Germinal center (tissue), 1 donor: Measurements from ENCODE around the gene BTBD7.
"Not testable (repeated sequence)": the region's sequence is repeated elsewhere in the genome, so short reads cannot be mapped to it uniquely, and the experiment has no call there.

Experiments
- DNase-seq: peaks from one replicate; pipeline ENCODE4 v3.0.0; 2012; ENCODE audit warnings: mixed read lengths, low spot score

BTBD7 gene

GRCh38 chr14:93332853-93333630, at the start of gene BTBD7:
TSS of gene BTBD7 (minus strand) at chr14:93333036. CDS start at chr14:93296051, 36,985 bp downstream.
- peak; percentile 97 for DNase-seq

GRCh38 chr14:93381644-93382043, 48.8 kb upstream of the BTBD7 start:
- no peak for DNase-seq

GRCh38 chr14:93379831-93380230, 47.0 kb upstream of the BTBD7 start:
- no peak for DNase-seq

- DNase-seq: peak; percentile 53
These were observed 42.9 kb upstream of the BTBD7 start for GRCh38 chr14:93375673-93376156.

- DNase-seq: peak; percentile 18
These were observed 37.0 kb upstream of the BTBD7 start for GRCh38 chr14:93369713-93370266.

- DNase-seq: no peak
These were observed 36.3 kb upstream of the BTBD7 start for GRCh38 chr14:93368996-93369712.

GRCh38 chr14:93354873-93355272, 22.0 kb upstream of the BTBD7 start:
- not testable (repeated sequence) for DNase-seq

GRCh38 chr14:93348292-93348691, 15.5 kb upstream of the BTBD7 start:
- DNase-seq: no peak

GRCh38 chr14:93347850-93348249, 15.0 kb upstream of the BTBD7 start:
- no peak for DNase-seq

GRCh38 chr14:93346926-93347721, 14.3 kb upstream of the BTBD7 start, which contains the start of gene COX8C:
TSS of gene COX8C (plus strand) at chr14:93347182. CDS start at chr14:93347269, 87 bp downstream.
- no peak for DNase-seq

GRCh38 chr14:93343797-93344196, 11.0 kb upstream of the BTBD7 start:
- no peak for DNase-seq

GRCh38 chr14:93343266-93343665, 10.4 kb upstream of the BTBD7 start:
- DNase-seq: no peak

- DNase-seq: no peak
These were observed 5.0 kb upstream of the BTBD7 start for GRCh38 chr14:93337884-93338283.

GRCh38 chr14:93337143-93337753, 4.4 kb upstream of the BTBD7 start:
- no peak for DNase-seq

- DNase-seq: no peak
These were observed 831 bp upstream of the BTBD7 start for GRCh38 chr14:93333631-93334103.

GRCh38 chr14:93332397-93332852, 411 bp downstream of the BTBD7 start:
- DNase-seq: peak; percentile 65

- peak; percentile 10 for DNase-seq
These were observed 974 bp downstream of the BTBD7 start for GRCh38 chr14:93331728-93332396.

- no peak for DNase-seq
These were observed 1.7 kb downstream of the BTBD7 start for GRCh38 chr14:93331002-93331727.

- no peak for DNase-seq
These were observed 2.2 kb downstream of the BTBD7 start for GRCh38 chr14:93330609-93331000.
